GM19239 (cell line): ENCODE data around the gene PLA2G4A.

Source experiments
- DNase-seq: peaks from one replicate; pipeline ENCODE4 v3.0.0; 2011; ENCODE audit warnings: low spot score; ENCODE audit not compliant: insufficient read length
- FAIRE-seq: peaks from 2 replicates; lab custom pipeline; 2011; peaks lifted over from hg19 to GRCh38; lab: Jason Lieb, UNC

PLA2G4A gene

DNA sequence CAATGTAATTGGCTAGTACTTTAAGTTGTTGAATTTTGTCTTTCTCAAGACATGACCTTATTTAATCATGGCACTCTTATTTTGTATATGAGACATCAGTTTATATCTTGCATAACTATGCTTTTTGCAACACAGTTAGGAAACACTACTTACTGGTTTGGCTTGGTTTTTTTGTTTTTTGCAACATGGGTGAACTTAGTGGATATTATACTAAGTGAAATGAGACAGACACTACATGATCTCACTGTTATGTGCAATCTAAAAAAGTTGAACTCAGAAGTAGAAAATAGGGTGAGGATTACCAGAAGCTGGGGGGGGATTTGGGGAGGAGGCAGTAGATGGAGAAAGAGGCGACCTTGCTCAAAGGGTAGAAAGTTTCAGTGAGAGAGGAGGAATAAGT, 132.1 kb downstream of the PLA2G4A start:
- FAIRE-seq (no peak), DNase-seq (no peak)

DNA sequence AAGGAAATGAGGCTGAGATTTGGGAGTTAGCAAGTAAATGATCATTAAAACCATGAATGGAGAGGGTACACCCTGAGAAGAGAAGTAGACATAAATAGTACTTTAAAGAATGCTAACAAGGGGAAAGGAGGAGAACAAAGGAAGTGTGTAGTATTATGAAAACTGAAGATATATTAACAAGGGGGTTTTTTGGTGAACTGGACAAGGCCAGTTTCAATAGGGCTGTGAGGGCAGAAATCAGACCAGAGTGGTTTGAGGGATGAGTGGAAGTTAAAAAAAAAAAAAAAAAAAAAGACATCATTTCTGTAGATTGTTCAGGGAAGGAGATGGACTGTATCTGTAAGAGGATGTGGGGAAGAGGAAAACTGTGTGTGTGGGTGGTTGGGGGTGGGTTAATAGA, 137.1 kb downstream of the PLA2G4A start:
- FAIRE-seq (no peak), DNase-seq (no peak)

DNA sequence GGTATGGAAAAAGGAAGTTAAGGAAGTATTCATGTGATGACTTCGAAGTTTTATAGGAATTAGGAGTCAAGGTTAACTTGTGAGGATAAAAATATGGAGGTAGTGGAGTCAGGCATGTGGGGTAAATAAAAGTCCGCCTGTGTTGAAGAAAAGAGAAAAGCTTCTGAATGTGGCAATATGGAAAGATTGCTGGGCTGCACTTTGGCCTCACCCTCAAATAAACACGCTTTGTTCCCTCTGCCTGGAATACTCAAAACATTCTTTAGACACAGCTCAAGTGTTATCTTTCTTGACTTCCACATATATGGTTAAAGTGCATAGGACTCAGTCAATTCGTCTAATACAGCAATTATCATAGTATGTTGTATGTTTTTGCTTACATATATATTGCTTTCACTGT, 137.7 kb downstream of the PLA2G4A start:
- FAIRE-seq: no peak
- DNase-seq: no peak

DNA sequence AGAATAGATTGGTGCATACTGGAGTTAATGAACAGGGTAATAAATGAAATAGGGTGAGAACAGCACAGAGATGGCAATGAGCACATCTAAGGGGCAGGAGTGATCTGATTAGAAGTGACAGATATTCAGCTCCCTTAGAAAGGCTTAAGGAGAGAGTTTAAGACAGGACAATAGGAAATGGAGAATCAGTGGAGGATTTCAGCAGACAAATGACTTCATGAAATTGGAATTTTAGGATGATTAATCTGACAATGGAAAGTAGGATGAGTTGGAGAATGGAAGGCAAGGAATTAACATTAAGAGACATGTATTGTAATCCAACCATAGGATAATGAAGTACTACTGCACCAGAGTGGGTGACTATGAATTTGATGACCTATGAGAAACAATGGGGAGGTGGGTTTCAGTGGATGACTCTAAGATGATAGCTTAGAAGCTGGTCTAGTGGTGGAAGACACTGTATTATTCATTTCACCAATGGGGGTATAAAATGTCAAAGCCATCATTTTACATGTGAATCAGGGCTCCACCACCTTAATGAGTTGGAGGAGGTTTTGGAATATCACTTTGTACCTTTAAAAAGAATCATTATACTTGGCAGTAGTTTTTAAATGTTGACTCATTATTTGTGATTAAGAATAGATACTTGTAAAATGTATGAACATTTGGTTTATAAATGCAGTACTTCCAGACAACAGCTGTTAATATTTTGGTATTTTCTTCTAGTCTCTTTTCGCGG, 139.1 kb downstream of the PLA2G4A start:
- FAIRE-seq (no peak), DNase-seq (no peak)

DNA sequence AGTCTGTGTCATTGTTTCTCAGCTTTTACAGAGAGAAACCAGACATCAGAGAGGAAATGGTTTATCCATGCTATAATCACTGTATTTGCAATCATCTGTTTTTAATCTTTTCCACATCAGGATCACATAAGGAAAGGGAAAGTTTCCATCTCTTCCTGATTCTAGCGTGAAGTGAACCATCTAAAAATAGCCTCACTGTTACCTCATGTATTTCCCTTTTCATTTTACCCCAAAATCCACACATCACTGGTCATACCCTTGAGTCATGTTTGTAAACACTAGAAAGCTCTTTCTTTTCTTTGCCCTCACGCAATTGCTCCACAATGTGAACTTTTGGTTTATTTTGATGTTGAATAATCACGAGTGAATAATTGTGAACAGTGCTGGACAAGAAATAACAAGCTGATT, 146.0 kb downstream of the PLA2G4A start:
- FAIRE-seq: no peak
- no peak for DNase-seq

DNA sequence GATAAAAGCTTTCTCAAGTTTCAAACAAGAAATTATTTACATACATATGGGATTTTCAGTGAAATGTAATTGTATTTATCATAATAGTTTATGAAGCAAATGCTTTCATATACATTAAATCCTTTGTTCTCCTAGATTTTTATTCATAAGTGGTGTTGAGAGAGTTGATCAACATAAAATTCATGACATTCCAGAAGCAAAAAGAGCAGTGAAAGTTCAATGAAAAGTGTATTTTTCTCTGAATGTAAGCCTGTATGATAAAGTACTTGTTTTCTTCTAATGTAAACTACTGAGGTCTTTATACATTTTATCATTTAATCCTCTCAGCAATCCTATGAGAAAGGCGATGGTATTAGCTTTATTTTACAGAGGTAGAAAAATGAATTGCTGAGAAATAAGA, 146.5 kb downstream of the PLA2G4A start:
- FAIRE-seq: no peak
- DNase-seq: no peak

DNA sequence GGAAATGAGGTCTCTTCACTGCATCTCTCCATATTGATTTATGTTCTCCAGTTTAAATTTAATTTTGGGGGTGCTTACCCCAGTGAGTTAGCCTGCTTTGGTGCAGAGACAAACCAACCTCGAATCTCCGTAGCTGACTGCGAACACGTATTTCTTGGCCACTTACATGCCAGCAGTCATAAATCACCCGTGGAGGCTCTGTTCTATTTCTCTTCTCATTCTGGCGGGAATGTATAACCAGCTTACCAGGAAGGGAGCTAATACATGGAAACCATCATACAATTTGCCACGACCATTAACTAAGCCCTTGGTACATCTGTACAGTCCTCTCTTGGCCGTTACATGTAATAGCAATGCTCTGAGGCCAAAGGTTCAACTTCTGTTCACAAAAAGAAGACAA, 148.0 kb downstream of the PLA2G4A start:
- FAIRE-seq (no peak), DNase-seq (no peak)

DNA sequence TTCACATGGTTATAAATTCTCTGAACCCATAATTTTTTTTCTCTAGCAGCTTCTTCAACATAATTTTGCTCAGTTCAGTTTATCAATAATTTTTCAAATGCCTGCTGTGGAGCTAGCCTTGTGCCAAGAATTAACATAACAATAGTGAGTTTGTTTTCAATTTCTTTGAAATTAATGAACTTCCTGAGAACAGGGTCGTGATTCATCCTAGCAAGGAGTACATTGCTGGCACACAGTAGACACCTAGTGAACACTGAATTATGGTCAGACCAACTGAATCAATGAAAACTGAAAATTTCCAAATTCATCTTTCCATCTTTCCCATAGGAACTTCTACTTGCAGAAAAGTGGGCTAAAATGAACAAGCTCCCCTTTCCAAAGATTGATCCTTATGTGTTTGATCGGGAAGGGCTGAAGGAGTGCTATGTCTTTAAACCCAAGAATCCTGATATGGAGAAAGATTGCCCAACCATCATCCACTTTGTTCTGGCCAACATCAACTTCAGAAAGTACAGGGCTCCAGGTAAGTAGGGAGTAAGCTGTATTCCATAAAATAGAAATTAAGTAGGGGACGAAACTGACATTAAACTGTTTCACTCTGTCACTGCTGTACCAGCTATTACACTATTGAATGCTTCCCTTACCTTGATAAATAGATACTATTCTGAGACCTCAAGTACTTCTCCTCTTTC, 148.7 kb downstream of the PLA2G4A start:
- no peak for FAIRE-seq
- no peak for DNase-seq

DNA sequence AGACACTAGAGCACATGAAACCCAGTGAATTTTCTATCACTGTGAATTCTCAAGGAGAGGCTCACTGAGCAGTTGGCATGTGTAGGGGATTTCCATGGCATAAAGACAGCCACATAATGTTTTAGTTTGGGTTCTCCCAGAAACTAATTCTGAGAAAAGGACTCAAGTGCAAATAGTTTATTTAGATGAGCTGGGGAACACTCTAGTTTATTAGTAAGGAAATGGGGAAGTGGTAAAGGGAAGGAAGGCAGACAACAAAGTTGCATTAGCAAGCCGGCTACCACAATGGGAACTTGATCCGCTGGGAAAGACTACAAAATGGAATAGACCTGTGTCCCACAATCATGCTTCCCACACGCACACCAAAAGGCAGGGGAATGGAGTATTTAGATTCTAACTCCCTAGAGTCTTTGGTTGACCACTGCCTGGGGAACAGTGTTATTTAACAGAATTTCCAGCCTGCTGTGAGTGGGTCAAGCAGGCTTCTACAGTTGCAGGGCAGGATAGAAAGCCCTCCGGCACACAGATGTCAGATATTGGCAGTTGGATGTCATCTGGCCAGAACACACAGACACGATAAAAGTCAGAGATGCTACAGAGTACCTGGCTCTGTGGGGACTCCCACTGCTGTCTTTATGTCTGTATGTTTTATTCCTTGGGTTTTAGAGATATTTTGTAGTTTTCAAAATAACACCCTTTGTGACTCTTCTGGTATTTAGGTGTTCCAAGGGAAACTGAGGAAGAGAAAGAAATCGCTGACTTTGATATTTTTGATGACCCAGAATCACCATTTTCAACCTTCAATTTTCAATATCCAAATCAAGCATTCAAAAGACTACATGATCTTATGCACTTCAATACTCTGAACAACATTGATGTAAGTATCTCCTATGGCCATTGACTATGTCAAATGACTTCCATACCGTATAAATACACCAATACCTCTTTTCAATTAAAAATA, 150.1 kb downstream of the PLA2G4A start:
- DNase-seq (no peak), FAIRE-seq (no peak)

DNA sequence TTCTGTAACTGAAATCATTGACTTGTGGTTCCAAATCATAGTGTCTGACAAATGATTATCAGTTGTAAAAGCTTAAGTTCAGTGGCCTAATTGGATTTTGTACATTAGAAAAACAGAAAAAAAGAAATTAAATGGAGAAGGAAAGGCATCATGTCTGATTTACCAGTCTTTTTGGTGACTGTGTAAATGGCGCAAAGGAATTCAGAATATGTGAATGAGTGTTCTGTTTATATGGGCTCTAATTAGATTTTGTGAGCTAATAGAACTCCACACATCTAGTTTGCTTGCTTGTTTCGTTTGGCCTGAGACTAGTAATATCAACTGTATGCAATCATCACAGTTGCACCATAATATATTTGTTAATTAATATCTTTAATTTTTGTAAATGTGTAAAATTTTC, 151.7 kb downstream of the PLA2G4A start:
- FAIRE-seq (no peak), DNase-seq (no peak)

DNA sequence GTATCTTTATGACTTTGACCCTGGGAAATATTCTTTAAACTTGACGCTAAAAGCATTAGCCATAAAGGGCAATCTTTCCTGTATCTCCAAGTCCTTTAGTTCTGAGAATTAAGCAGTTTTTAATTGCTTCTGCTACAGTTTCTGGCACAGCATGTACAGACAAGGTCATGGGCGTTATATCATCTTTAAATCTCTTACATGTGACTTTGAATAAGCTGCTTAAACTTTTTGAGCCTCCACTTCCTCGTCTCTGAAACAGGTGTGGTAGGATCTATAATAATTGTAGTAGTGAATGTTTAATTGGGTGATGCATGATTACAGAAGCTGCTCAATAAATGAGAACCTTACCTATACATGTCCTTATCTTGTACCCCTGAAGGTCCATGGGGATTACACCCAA, 153.4 kb downstream of the PLA2G4A start:
- FAIRE-seq (no peak), DNase-seq (no peak)

DNA sequence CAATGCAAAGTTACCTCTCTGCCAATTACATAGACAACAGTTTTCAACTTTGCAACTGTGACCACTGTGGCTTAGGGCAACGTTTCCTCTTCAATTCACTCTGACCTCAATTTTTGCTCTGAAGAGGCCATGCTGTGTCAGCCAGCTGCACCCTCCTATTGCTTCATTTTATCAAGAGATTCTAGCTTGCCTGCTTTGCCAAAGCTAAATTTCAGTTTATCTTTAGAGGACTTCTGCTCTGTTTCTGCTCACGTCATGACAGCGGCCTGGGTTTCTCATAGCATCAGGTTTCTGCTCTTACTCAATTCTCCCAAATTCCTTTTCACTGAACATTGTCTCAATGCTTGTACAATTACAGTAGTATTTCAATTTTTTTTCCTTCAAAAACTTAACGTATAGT, 154.6 kb downstream of the PLA2G4A start:
- no peak for FAIRE-seq
- DNase-seq: no peak

DNA sequence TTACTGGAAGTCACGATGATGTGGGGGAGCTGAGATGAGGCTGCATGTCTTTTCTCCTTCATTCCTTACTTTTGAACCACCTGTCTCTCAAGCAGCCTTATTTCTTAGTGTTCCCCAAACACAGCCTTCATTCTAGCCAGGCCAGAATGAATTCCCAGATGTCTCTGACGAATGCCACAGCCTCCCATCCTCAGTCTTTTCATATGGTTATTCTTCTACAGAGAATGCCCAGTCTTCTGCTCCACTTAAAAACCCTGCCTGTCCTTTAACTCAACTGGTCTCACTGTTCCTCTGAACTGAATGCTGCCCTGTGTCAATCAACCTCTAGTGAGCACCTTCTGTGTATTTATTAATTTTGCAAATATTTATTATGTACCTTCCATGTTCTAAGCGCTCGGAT, 156.2 kb downstream of the PLA2G4A start:
- DNase-seq (no peak), FAIRE-seq (no peak)

DNA sequence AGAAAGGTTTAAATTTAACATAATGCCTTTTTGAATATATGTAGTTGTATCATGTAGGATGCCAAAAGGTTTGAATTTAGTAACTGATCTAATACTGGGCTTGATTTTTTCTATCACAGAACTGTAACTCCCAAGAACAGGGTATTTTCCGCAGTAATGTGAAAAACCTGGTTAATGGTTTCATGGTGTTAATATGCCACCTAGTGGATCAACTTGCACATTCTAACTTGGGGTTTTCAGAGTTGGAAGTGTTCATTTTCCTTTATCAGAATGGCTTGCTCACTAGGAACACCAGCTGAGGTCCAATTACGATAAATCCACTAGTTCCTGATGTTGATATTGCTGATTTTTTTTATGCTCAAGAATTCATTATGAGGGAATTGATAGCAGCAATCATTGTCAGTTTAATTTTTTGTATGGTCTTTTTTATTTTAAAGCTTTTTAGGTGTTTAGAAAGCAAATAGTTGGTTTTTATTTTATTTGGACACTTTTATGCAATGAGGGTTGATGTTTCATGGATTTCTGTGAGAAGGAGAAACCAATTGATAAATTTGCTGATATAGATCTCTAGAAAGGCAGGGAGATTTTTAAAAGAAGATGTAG, 157.2 kb downstream of the PLA2G4A start:
- peak; percentile 4 for DNase-seq
- peak; percentile 84 for FAIRE-seq

DNA sequence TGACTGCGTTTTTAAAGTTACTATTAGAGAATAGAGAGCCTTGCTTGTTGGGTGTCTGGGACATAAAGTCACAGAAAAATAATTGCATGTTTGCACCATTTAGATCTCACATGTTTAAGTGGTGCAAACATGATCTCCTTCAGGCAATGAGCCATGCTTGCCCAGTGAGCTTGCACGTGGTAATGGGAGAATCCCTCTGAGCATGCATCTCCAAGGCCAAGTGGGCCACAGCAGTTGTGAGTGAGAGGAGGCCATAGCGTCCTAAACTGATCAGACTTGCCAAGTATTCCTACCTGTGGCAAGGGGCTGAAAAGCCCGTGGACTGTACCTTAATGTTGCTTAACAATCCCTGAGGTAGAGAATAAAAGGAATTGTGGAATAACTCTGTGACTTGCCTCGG, 158.3 kb downstream of the PLA2G4A start:
- FAIRE-seq (no peak), DNase-seq (no peak)

DNA sequence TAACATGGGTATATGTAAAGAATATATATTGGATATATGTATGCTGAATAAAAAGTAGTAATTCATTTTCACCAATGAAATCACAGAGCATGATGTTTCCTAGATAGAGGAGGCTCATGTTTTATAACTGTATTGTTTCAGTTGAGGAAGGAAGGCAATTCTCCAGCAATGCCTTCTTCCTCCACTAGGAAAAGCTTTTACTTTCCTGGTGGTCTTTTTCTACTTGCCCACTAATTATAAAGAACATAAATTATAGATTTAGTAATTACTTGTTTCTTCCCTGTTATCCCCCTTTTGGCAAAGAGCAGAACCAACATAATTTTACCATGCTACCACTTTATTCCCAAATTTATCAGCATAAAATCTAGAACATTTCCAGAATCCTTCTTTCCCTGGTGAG, 159.0 kb downstream of the PLA2G4A start:
- no peak for DNase-seq
- no peak for FAIRE-seq

DNA sequence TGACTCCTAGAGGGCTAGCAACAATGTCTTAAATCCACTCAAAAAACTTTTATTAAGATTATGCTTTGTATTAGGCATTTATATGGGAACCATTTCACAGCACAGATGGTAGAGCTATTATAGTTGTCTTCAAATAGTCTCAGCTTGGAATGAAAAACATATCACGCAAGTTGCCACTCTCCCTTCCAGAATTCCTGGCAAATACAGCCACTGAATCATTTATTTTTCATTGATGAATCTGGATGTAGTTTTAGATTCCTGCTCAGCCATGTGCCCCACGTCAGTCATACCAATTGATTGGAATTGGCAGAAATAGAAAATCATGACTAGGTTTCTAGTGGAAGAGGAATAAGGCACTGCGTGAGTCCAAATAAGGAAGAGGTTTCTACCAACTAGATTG, 165.2 kb downstream of the PLA2G4A start:
- DNase-seq (no peak), FAIRE-seq (no peak)

DNA sequence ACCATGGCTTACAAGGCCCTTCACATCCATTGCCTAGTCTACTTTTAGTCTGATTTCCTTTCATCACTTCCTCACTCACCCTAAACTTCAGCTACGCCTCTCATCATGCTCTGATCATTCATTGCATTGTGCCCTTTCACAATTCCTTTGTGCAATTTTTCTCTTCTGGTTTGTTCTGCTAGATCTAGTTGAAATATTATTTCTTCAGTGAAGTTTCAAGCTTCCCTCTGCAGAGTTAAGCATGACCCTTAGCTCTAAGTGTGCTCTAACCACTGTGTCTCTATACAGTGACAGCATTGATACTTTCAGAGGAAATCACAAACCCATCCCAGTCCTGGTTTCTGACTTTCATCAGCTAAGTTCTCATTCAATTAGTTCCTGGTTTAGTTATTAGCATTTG, 166.1 kb downstream of the PLA2G4A start:
- DNase-seq: no peak
- FAIRE-seq: no peak

DNA sequence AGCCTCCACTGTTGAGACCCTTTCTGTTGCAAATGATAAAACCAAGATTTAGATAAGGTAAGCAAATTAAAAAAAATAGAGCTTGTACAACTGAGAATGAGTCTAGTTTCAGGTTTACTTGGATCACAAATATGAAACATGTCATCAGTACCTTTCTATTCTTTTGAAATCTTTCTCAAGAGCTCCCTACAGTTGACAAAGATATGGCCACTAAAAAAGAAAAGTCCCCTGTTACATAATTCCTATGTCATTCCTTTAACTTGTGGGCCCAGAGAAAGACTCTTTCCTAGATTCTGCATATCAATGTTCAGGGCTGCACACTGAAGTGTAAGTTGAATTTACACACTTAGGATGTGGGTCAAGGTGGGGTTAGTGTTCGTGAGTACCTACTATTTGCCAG, 168.1 kb downstream of the PLA2G4A start:
- FAIRE-seq: no peak

DNA sequence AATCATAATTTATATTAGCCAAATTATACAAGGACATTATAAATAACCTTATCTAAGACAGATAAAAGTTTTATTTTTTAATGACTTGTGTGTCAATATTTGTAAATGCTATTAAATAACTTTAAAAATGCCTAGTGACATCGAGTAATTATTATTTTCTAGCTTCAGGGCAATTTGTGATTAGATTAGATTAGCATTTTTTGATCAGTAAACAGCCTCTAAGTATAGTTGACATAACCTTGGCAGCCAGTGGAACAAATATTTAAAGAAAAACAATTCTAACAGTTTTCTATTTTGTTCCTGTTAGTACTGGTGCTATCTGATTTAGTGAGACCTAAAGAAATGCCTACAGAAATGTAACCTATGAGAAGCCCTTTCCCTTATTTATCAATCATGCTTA, 169.1 kb downstream of the PLA2G4A start:
- no peak for FAIRE-seq
- DNase-seq: no peak

More for the DNA sequence above, 168.1 kb downstream of the PLA2G4A start:
- no peak for DNase-seq

DNA sequence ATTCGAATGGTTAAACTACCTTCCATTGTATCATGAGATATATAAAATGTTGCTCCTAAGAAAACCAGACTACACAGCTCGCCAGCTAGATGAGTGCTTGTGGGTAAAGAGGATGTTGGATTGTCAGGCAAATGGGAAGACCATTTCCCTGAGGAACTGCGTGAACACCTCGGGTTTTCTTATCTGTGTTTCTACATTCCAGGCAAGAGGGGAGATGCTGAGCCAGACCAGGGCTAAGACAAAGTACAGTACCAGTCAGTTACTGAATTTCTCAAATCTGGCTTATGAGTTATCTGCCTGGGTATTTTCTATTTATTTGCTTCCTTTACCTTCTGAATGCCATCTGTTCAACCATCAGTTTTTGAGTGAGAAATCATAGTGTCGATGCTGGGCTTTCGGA, 170.8 kb downstream of the PLA2G4A start:
- DNase-seq (no peak), FAIRE-seq (no peak)
